Colon (tissue), 2 donors: Measurements from ENCODE around the gene GNG14.
"Not testable (repeated sequence)": the region's sequence is repeated elsewhere in the genome, so short reads cannot be mapped to it uniquely, and the experiment has no call there.

ENCODE experiments used
- FAIRE-seq: peaks from 2 replicates; lab custom pipeline; 2012; peaks lifted over from hg19 to GRCh38; lab: Jason Lieb, UNC
- donor health status: control.
- donor health status: control.

The GNG14 gene

DNA sequence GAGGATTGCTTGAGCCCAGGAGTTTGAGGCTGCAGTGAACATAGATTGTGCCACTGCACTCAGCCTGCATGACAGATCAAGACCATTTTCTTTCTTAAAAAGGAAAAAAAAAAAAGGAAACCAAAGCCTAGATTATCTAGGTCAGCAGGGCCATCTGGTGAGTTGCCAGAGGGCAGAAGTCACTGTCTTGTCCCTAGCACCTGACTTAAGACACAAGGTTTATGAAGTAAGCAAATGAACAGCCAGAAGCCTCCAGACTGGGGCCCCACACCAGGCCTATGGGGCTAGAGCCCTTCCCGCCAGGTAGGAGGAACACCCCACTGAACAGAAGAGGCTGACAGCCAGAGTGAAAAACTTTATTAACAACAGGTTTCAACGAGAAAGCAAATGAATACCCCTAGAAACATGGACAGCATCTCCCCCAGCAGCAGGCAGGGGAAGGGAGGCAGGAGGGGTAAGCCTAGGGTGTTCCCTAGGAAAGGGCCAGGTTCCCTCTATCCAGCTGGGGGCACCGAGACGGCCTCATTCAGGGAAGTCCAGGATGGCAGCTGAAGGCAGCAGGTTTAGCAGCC lies 20.0 kb upstream of the GNG14 start:
- no peak for FAIRE-seq

- FAIRE-seq, result no peak
These were observed 19.5 kb upstream of the GNG14 start for GRCh38 chr19:12668346-12668745.

GRCh38 chr19:12668932-12669269 lies 18.9 kb upstream of the GNG14 start:
- FAIRE-seq, result no peak

- FAIRE-seq, result no peak
These were observed 18.3 kb upstream of the GNG14 start for GRCh38 chr19:12669270-12670158.

- no peak for FAIRE-seq
These were observed 17.5 kb upstream of the GNG14 start for GRCh38 chr19:12670159-12670928.

- no peak for FAIRE-seq
These were observed 15.1 kb upstream of the GNG14 start for GRCh38 chr19:12672744-12673143.

DNA sequence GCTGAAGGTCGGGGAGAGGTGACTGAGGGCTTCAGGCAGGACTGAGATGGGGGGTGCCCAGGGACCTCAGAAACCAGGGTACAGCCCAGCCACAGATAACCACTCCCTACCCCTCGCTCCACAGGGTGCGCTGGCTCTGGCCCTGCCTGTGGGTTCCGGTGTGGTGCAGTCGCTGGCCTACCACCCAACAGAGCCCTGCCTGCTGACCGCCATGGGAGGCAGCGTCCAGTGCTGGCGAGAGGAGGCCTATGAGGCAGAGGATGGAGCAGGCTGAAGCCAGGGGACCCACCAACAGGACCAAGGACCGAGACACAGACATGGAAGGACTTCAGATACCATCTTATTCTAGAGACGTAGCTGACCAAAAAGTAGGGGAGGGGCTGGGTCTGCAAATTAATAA lies 12.4 kb upstream of the GNG14 start:
- FAIRE-seq, result no peak

- FAIRE-seq, result no peak
These were observed 11.9 kb upstream of the GNG14 start for GRCh38 chr19:12675940-12676339.

- no peak for FAIRE-seq
These were observed 11.4 kb upstream of the GNG14 start for GRCh38 chr19:12676384-12676792.

GRCh38 chr19:12676928-12677327 lies 10.9 kb upstream of the GNG14 start:
- FAIRE-seq, result no peak

DNA sequence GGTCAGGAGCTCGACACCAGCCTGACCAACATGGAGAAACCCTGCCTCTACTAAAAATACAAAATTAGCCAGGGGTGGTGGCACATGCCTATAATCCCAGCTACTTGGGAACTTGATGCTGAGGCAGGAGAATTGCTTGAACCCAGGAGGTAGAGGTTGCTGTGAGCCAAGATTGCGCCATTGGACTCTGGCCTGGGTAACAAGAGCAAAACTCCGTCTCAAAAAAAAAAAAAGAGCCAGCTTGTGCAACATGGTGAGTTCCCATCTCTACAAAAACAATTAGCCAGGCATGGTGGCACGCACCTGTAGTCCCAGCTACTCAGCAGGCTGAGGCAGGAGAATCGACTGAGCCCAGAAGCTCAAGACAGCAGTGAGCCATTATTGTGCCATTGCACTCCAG lies 9.8 kb upstream of the GNG14 start:
- FAIRE-seq, result not testable (repeated sequence)

GRCh38 chr19:12680034-12680433 lies 7.8 kb upstream of the GNG14 start:
- no peak for FAIRE-seq

DNA sequence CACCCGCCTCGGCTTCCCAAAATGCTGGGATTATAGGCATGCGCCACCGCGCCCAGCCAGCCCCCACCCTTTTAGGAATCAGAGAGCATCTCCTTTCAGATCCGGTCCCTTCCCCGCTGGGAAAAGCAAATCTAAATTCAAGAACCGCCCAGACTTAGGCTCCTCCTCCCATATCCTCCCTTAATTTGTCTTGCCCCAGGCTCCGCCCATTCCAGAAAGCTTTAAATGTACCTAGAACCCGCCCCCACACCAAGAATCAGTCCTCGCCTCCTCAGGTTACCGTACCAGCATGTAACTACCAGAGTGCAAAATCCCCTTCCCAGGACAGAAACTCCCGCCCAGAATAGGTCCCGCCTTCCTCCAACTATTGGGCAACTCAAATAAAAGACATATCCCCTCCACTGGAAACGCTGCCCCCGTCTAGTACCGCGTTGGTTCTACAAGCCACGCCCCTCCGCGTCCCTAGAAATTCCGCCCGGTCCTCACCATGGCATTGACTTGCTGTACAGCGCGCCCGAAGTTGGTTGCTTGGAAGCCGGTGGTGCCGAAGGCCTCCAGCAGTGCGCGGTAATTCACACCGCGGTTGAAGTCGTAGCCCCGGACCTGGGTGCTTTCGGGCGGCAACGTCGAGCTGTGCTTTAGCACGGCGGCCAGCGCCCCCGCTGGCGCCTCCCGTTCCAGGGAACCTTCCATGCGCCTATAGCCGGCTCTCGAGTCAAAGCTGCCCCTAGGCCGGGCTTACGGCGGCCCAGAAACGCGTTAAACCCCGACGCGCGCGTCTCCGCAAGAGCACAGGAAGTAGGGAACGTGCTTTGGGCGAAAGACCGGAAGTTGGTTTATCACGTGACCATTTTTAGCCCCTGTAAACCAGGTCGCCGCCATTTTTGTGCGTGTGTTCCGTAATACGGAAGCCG lies 6.5 kb upstream of the GNG14 start, which contains the start of gene DHPS:
Gene DHPS (minus strand): TSS at position 807 of the 914 bp plus-strand sequence. CDS start 114 bp downstream, at position 693.
- FAIRE-seq, result no peak

GRCh38 chr19:12685831-12686230 lies 2.0 kb upstream of the GNG14 start:
- FAIRE-seq, result no peak

GRCh38 chr19:12689012-12689411 lies 1.2 kb downstream of the GNG14 start:
- FAIRE-seq, result no peak

GRCh38 chr19:12689581-12690216 lies 1.9 kb downstream of the GNG14 start:
- no peak for FAIRE-seq

- FAIRE-seq, result no peak
These were observed 5.2 kb downstream of the GNG14 start for GRCh38 chr19:12692960-12693359.

- FAIRE-seq, result no peak
These were observed 6.8 kb downstream of the GNG14 start for GRCh38 chr19:12694641-12695040.

DNA sequence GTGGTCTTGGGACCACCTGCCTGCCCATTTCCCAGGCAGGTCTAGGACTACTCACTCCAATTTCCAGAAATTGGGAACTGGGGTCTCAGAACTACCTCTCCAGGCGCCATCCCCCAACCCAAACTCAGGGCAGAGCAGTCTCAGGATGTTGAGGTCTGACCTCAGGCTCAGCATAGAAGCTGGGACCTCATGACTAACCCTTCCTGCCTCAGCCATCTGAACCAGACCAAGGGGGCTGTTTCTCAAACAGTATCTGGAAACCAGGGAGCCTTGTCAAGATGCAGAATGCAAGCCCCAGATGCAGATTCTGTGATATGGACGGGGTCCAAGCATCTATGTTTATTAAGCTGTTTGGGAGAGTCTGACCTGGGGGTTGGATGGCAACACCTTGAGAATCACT lies 7.3 kb downstream of the GNG14 start:
- FAIRE-seq, result no peak

GRCh38 chr19:12695514-12695913 lies 7.7 kb downstream of the GNG14 start:
- FAIRE-seq, result no peak

- FAIRE-seq, result no peak
These were observed 8.2 kb downstream of the GNG14 start for GRCh38 chr19:12695997-12696365.
